CD4-positive, alpha-beta T cell treated with Interleukin-10 for 1 hour (primary cell): ENCODE measurements around the gene CLEC1B.
"Not testable (repeated sequence)": the region's sequence is repeated elsewhere in the genome, so short reads cannot be mapped to it uniquely, and the experiment has no call there.

ENCODE experiments used
- DNase-seq: peaks from one replicate; pipeline ENCODE4 v3.0.0-alpha.2; 2020

Gene CLEC1B

DNA sequence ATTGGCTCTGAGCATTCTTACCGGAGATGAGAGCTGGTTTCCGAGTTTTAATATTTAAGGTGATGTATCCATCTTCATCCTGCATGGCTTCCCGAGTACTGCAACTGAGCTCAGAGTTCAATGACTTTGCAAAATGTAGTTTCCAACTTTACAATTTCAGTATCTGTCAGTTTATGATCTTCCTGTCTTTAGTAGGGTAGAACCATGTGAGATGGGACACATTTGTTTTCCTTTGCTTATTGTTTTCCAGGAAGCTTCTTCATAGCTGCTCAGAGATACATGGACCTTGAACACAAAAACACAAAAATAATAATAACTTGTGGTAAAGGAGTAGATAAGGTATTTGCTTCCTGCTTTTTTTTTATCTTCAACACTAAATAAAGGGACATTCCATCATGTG lies at the start of gene CLEC1B:
TSS of gene CLEC1B (minus strand) at position 106 of the 400 bp plus-strand sequence. CDS start at position 85, 21 bp downstream.
- no peak for DNase-seq

DNA sequence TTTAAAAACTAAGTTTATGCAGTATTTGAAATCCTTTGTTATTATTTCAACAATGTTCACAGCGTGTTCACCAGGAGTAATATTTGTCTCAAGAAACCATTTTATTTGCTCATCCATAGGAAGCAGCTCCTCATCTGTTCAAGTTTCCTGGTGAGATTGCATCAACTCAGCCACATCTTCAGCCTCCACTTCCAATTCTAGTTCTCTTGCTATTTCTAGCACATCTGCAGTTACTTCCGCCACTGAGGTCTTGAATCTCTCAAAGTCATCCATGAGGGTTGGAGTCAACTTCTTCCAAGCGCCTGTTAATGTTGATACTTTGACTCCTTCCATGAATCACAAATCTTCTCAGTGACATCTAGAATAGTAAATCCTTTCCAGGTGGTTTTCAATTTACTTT lies 49.6 kb upstream of the CLEC1B start:
- no peak for DNase-seq

DNA sequence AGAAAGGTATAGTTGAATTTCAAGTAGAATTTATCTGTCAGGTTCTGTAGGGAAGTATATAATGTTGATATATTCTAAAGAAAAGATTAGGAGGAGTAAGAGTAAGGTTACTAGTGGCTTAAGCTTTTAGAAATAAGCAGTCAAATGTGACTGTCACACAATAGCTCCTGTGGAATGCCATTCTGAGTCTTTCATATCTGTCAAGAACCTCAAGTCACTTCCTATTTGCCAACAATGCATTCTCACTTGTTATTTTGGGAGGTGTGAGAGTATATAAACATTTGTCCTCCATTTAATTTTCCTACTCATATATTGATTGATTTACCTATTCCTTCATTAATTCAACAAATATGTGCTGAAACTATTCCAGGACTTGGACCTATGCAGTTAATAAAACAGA lies 43.2 kb upstream of the CLEC1B start:
- DNase-seq: no peak

DNA sequence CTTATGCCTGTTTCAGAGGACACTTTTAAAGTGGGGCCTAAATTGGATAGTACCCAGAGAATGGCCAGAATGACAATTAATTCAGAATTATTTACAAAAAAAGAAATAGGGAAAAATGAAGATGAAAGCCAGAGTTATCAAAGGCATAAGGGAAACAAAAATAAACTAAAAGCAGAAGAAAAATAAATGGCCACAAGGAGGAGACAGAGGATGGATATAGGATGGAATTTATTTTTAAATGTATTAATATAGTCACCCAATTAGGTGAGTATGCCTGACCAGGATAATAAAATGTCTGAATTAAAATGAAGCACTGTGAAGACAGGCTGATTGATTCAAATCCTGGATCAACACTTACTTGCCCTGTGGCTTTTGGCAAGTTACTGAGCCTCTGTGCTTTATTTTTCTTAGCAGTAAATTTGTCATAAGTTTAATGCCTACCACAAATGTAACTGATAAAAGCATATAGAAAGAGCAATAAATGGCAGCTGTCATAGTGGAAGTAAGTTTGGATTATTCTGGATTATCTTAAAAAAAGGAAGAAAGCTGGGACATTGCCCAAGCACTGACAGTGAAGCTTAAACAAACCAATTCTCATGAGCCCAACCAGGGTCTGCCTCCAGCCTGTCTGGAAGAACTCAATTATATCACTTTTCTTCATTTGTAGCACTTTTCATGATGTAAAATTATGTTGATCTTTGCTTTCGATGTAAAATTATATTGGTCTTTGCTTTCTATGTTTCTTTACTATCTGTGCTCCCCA lies 35.0 kb upstream of the CLEC1B start:
- no peak for DNase-seq

DNA sequence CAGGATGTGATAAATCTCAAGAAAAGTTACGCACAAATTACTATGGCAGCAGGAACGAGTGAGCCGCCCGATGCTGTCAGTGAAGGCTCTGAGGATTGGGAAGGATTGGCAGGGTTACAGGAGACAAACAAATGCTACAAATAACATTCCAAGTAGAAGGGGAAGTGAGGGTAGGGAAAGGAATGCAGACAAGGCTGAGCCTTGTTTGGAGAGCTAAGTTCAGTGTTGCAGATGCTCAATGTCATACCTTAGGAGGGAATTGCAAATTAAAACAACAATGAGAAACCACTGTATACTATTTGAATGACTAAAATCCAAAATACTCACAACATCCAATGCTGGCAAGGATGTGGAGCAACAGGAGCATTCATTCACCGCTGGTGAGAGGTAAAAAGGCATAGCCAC lies 32.9 kb upstream of the CLEC1B start:
- DNase-seq: no peak

DNA sequence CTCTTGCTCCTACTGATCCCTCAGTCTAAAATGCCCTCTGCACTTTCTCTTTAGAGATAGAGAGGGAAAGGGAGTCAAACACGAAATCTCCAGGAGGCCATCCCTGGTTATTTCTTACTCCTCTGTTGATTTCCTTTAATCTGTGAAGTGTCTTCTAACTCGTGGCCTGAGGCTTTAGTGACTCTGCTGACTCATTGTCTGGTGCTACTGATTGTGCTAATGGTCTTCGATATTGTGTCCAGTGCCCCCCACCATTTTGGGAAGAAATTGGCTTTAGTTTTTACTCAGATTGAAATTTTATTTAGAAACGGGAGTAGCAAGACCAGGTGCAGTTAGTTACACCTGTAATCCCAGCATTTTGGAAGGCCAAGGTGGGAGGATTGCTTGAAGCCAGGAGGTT lies 32.4 kb upstream of the CLEC1B start:
- DNase-seq: no peak

DNA sequence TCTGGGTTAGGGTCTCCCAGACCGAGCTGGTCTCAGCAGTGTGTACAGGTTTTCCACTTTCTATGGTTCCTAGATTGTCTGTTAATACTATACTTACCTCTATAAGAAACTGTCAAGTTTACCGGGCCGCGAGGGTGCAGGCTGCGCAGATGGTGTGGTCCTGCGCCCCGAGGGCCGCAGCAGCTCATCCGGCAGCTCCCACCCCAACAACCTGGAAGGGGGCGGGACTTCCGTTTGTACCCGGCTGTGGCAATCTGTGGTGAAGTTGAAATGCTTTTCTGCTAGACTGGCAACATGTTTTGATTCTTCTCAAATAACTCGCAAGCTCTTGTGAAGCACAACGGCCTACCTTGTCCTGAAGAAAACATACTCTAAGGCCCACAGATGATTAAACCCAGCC lies 31.5 kb upstream of the CLEC1B start, which contains the start of gene CLEC9A:
TSS of gene CLEC9A (plus strand) at position 237 of the 400 bp plus-strand sequence. CDS start 22,006 bp downstream, outside the sequence.
- DNase-seq: no peak

DNA sequence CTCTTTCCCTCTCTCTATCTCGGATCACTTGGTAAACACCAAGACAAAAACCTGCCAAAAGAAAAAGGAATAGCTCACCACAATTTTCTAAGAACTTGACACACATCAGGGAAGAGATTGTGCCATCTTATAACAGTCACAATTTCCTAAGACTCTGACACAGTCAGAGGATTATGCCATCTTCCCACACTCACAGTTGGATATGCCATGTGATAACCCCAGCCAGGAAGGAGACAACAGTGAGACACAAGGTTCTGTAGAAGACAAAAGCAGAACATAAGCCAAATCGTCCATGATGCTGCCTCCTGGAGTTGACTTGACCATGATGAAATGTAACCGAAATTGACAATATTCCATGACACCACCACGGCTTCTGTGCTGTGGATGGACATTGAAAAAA lies 28.8 kb upstream of the CLEC1B start:
- no peak for DNase-seq

DNA sequence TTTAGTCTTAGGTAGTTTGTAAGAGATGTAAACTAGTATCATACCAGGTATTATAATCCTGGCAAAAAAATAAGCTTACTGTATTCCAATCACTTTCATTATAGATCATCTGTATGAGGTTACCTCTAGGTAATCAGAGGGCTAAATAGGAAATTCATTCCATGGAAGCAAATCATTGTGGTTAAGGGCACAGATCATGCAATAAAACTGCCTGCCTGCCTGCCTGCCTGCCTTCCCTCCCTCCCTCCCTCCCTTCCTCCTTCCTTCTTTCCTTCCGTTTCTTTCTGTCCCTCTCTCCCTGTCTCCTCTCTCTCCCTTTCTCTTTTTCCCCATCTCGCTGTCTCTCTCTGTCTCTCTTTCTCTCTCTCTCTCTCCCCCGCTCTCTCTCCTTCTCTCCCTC lies 28.4 kb upstream of the CLEC1B start:
- DNase-seq: no peak

DNA sequence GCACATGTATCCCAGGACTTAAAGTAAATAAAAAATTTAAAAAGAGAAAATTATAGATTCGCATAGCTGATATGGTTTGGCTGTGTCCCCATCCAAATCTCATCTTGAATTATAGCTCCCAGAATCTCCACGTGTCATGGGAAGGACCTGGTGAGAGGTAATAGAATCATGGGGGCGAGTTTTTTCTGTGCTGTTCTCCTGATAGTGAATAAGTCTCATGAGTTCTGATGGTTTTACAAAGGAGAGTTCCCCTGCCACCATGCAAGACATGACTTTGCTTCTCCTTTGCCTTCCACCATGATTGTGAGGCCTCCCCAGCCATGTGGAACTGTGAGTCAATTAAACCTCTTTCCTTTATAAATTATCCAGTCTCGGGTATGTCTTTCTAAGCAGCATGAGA lies 27.7 kb upstream of the CLEC1B start:
- DNase-seq: not testable (repeated sequence)

DNA sequence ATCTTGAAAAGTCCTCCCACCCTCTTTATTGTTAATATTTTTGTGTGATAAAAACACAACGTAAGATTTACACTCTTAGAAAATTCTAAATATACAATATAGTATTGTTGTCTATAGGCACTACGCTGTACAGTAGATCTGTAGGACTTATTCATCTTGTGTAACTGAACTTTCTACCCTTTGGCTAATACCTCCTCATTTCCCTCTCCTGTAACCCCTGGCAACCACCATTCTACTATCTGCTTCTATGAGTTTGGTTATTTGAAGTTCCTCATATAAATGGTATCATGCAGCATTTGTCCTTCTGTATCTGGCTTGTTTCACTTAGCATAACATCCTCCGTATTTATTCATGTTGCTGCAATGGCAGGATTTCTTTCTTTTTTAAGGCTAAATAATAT lies 26.3 kb upstream of the CLEC1B start:
- no peak for DNase-seq

DNA sequence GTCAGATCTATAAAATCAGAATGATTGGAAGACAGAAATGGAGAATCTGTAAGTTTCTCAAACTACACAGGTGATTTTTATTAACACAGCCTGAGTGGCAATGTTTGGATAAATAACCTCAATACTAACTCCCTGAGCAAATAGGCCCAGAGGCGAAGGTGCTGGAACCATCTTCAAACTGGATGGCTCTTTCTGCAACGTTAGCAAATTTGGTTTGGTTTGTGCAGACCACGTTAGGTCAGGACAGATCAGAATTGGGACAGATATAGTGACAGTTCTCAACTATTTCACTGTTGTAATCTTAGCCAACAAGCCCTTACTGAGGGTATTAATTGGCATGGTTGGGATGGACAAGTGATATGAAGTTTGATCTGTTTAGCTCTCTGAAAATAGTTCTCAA lies 22.4 kb upstream of the CLEC1B start:
- no peak for DNase-seq

DNA sequence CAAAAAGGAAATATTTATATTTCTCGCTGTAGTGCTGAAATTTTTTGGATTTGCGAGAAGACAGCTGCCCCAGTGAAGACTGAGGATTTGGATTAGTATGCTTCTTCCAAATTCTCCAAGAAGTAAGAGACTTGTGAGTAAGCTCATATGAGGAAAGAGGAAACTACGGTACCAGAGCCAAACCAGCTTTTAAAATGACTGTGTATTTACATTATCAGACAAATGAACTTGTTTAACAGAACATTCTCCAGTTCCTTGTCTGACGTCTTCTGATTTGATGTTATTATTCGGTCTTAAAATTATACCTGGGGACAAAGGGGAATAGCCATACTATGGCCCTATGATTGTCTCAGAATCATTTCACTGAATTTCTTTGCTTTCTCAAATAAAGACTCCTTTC lies 19.5 kb upstream of the CLEC1B start:
- no peak for DNase-seq

DNA sequence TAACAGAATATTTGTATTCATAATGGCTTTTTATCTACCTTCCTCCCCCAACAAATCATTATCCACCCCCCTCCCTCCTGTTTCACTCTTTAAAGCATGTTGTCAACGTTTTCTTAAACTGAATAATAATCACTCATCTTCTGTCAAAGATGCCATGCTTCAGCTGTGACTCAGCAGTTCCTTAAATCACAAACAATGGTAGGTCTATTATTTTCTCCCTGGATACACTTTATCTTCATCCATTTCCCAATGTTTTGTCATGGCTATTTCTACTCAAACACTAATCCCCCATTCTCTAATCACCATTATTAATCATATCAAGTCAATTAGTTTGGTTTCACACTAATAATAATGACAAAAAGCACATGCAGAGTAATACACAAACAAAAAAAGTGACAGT lies 18.0 kb upstream of the CLEC1B start:
- DNase-seq: no peak

DNA sequence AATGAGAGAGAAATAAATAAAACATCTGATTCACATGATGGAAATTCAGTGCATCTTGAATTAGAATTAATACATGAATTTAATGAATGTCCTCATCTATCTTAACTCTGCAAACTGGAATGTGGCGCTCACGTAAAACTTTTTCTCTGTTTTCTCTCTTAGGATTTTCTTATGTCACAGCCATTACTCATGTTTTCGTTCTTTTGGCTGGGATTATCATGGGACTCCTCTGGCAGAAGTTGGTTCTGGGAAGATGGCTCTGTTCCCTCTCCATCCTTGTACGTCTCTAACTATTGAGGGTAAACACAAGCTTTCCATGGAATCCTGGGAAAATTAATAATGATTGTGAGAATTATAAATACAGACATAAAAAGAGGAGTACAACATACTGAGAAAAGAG lies 16.5 kb upstream of the CLEC1B start:
- DNase-seq: no peak

DNA sequence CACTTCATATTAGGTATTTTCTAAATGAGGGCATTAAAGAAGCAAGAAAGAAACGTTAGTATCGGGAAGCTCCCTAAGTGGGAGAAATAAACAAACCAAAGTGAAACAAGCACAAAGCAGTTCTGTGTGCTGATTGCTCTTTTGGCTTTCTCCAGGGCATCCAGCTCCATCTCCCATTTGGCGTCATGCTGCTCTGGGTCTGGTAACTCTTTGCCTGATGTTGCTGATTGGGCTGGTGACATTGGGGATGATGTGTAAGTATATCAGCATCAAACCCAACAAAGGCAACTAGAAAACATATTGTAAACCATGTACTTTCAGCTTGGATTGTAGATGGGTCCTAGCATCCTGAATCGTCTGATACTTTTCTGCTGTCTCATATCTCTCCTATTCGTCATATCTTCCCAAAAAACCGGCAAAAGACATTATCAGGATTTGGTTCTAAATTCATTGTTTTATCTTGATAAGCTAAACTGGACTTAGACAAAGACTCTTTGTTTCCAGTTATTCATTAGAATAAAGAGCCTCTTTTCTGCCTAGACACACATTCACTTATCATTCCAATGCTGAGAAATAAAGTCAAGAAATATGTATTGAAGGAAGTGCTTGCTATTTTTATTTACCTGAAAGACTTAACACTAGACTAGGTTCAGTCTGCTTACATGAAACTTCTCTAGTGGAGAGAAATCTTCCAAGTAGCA lies 13.9 kb upstream of the CLEC1B start:
- no peak for DNase-seq

DNA sequence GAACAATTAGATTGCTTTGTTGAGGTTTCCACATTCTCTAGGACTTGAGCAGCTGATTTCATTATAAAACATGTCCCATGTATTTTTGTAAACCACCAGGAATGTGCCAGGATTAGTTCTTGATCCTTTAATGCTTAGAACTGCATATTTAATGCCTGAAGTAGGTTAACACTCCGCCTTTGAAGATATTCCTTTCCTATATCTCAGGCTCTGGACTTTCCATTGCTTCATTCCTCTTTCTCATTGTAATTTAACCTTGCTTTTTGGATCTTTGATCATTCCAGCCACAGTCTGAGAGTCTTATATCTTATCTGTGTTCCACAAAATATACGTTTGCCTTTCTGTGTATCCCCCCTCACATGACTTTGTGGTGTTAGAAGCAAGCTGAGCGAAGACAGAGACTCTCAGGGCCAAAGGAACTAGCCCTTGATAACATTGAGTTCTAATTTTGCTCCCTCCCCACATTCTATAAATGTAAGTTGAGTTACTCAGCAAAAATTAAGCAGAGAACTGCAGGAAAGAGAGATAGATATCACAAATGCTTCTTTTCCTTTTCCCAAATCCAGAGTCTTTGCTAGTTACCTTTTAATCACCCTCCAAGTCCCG lies 2.4 kb upstream of the CLEC1B start:
- DNase-seq: no peak

DNA sequence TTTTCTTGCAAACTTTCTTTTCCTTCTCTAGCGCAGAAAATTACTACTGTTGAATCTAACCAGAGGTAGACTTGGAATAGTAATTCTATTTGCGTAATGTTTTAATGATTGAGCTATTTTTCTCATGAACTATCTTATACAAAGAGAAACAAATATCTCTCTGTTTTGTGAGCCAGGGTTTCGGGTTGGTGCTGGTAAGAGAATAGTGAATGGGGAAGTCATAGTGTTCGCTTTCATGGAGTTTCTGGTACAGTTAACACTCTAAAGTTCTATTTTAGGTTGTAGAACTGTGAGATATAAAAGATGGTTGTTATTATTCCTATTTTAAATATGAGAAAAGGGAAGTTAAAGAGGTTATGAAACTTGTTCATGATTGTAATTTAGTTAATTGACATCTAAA lies 6.6 kb downstream of the CLEC1B start:
- no peak for DNase-seq

DNA sequence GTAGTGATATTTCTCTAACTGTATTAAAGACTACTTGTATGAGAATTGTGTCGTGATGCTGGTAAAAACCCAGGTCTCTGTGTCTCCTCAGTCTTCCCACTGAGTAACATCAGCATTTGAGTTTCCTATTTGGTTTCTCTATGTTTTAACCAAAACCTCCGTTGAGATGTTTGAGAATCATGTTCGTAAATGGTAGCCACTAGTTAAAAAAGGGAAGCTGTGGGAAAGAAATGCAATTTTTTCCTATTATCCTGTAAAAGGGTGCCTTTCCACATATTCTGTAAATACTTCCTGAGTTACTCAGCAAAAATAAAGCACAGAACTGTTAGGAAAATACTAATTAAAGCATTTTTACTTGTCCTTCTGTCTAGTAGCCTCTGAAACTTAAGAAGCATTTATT lies 7.0 kb downstream of the CLEC1B start:
- DNase-seq: no peak

DNA sequence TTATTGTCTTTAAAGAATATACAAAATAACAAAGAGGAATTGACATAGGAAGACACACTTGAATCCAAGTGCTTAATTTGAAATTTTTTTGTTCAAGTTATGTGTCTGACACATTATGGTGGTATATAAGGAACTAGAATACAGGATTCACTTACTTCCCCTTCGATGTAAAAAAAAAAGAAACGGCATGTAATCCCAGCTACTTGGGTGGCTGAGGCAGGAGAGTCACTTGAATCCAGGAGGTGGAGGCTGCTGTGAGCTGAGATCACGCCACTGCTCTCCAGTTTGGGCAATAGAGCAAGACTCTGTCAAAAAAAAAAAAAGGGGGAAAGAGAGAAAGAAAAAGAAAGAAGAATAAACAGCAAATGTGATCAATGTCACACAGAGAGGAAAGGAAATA lies 18.8 kb downstream of the CLEC1B start:
- DNase-seq: no peak

DNA sequence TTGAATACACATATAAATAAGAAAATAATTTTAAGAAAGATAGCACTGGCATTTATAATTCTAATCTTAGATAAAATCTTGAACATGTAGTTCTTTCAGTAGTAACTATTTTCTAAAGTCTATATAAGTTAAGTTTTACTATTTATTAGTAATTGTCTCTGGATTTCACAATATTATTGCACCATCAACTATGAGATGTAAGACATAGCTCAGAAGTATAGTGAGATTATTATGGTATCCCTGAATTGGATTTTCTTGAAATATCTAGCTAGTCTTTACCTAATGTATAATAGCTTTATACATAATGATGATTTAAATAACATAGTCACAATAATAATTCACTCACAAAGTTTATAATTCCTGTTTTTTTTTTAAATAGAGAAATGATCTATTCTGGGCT lies 21.0 kb downstream of the CLEC1B start:
- DNase-seq: no peak

DNA sequence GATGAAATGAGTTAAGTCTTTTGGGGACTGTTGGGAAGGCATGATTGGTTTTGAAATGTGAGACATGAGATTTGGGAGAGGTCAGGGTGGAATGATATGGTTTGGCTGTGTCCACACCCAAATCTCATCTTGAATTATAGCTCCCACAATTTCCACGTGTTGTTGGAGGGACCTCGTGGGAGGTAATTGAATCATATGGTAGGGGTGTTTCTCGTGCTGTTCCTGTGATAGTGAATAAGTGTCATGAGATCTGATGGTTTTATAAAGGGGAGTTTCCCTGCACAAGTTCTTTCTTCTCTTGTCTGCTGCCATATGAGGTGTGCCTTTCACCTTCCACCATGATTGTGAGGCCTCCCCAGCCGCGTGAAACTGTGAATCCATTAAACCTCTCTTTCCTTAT lies 22.3 kb downstream of the CLEC1B start:
- not testable (repeated sequence) for DNase-seq

DNA sequence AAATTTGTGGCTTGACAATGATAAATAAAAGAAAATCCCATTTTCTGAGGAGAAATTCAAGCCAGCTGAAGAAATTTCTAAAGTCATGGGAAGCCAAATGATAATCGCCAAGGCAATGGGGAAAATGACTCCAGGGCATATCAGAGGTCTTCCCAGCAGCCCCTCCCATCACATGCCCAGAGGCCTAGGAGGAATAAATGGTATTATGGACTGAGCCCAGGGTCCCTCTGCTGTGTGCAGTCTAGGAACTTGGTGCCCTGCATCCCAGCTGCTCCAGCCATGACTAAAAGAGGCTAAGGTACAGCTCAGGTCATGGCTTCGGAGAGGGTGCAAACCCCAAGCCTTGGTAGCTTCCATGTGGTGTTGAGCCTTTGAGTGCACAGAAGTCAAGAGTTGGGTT lies 23.3 kb downstream of the CLEC1B start:
- no peak for DNase-seq

DNA sequence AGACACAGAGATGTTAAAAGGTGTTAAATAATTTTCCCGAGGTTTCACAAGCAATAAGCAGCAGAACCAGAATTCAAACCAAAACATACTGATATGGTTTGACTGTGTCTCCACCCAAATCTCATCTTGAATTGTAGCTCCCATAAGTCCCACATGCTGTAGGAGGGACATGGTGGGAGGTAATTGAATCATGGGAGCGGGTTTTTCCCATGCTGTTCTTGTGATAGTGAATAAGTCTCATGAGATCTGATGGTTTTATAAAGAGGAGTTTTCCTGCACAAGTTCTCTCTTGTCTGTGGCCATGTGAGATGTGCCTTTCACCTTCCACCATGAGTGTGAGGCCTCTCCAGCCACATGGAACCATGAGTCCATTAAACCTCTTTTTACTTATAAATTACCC lies 24.2 kb downstream of the CLEC1B start:
- DNase-seq: not testable (repeated sequence)
